GM12878 (cell line): ENCODE results near the gene NOTCH1.

ENCODE experiments used
- LARP7 ChIP-seq: fragments of 450-650 bp; IDR thresholded peaks from 2 replicates; pipeline ENCODE4 v1.6.1; 2017; ENCODE audit warnings: mild to moderate bottlenecking
- RAD51 ChIP-seq: fragments of 450-650 bp; IDR thresholded peaks from 2 replicates; pipeline ENCODE4 v1.6.1; 2016; ENCODE audit warnings: moderate library complexity, mild to moderate bottlenecking, inconsistent platforms
- TCF3 ChIP-seq: IDR thresholded peaks from 2 replicates; pipeline ENCODE4 v1.6.1; 2012; ENCODE audit warnings: low read depth, mild to moderate bottlenecking, low read length, borderline replicate concordance; ENCODE audit not compliant: insufficient read depth
- TF ChIP-seq, protein P1 (sequence below), 3 experiments: IDR thresholded peaks in 2 of 3; conservative IDR thresholded peaks in 1 of 3; 2 replicates each; pipeline ENCODE4 v1.5.1; 2011; ENCODE audit warnings: low read depth in 3 of 3, low read length in 3 of 3, mild to moderate bottlenecking in 3 of 3, control low read depth in 2 of 3, moderate library complexity in 2 of 3, inconsistent platforms in 1 of 3, mixed read lengths in 1 of 3; ENCODE audit not compliant: control insufficient read depth in 2 of 3, insufficient read depth in 1 of 3; ENCODE audit errors: extremely low read depth in 1 of 3
- TF ChIP-seq, protein P2 (sequence below): fragments of 450-650 bp; IDR thresholded peaks from 2 replicates; pipeline ENCODE4 v1.6.1; 2018; ENCODE audit warnings: borderline replicate concordance, mild to moderate bottlenecking; ENCODE audit not compliant: partially characterized antibody

DNA sequence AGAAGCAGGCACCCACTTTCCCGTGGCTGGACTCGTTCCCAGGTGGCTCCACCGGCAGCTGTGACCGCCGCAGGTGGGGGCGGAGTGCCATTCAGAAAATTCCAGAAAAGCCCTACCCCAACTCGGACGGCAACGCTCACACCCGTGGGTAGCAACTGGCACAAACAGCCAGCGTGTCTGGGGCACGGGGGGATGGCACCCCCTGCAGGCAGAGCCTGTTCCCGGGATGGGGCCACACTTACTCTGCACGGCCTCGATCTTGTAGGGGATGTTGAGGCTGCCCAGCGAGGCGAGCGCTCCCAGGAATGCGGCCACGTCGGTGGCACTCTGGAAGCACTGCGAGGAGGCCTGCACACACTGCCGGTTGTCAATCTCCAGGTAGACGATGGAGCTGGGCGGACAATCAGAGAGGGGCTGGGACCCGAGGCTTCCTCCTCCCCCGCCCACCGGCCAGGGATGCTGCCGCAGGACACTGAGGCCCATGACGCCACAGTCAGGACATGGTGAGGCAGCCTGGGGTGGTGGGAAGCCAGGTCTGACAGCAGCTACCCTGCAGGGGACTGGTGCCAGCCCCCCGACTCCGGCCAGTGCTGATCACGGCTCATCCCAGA lies 42.8 kb downstream of the NOTCH1 start:
- TF ChIP-seq, protein P1, sequence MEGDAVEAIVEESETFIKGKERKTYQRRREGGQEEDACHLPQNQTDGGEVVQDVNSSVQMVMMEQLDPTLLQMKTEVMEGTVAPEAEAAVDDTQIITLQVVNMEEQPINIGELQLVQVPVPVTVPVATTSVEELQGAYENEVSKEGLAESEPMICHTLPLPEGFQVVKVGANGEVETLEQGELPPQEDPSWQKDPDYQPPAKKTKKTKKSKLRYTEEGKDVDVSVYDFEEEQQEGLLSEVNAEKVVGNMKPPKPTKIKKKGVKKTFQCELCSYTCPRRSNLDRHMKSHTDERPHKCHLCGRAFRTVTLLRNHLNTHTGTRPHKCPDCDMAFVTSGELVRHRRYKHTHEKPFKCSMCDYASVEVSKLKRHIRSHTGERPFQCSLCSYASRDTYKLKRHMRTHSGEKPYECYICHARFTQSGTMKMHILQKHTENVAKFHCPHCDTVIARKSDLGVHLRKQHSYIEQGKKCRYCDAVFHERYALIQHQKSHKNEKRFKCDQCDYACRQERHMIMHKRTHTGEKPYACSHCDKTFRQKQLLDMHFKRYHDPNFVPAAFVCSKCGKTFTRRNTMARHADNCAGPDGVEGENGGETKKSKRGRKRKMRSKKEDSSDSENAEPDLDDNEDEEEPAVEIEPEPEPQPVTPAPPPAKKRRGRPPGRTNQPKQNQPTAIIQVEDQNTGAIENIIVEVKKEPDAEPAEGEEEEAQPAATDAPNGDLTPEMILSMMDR (IDR thresholded peaks at IDR 0.05 in 2 of 3, conservative IDR thresholded peaks at IDR 0.05 in 1 of 3; ENCODE audit: control insufficient read depth in 2 of 3, extremely low read depth in 1 of 3, insufficient read depth in 1 of 3, low read depth in 3 of 3, low read length in 3 of 3), result no peak
- TF ChIP-seq TCF3 (no peak), RAD51 (no peak), LARP7 (no peak)
- TF ChIP-seq, protein P2, sequence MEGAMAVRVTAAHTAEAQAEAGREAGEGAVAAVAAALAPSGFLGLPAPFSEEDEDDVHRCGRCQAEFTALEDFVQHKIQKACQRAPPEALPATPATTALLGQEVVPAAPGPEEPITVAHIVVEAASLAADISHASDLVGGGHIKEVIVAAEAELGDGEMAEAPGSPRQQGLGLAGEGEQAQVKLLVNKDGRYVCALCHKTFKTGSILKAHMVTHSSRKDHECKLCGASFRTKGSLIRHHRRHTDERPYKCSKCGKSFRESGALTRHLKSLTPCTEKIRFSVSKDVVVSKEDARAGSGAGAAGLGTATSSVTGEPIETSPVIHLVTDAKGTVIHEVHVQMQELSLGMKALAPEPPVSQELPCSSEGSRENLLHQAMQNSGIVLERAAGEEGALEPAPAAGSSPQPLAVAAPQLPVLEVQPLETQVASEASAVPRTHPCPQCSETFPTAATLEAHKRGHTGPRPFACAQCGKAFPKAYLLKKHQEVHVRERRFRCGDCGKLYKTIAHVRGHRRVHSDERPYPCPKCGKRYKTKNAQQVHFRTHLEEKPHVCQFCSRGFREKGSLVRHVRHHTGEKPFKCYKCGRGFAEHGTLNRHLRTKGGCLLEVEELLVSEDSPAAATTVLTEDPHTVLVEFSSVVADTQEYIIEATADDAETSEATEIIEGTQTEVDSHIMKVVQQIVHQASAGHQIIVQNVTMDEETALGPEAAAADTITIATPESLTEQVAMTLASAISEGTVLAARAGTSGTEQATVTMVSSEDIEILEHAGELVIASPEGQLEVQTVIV, result no peak
